Stimulated activated naive CD4-positive, alpha-beta T cell (primary cell): ENCODE results near the gene GSTT4.
"Not testable (repeated sequence)": the region's sequence is repeated elsewhere in the genome, so short reads cannot be mapped to it uniquely, and the experiment has no call there.

Experiments
- DNase-seq, 6 experiments: peaks; one replicate each; lab custom pipeline; 2025; lab: John Stamatoyannopoulos, UW

GSTT4 gene

DNA sequence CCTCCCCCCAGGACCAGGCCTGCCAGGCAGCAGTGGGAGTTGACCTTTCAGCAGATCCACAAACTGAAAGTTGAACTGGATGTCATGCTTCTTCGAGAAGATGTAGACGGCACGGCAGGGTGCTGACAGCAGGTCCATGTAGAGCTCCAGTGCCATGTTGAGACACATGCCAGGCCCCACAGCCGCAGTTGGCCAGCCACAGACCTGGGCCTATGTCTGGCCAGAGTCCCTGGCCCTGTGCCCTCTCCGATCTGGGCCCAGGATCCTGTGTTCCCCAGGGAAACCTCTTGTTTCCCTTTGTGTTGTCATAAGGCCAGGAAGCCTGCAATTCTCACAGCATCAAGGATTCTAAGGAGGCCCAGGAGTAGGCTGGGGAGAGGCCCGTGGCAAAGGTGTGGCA is at the start of gene GSTT4:
Gene GSTT4, minus strand, starts transcription at position 253 of the 400 bp plus-strand sequence. Its CDS starts 97 bp downstream, at position 156.
- no peak for DNase-seq

DNA sequence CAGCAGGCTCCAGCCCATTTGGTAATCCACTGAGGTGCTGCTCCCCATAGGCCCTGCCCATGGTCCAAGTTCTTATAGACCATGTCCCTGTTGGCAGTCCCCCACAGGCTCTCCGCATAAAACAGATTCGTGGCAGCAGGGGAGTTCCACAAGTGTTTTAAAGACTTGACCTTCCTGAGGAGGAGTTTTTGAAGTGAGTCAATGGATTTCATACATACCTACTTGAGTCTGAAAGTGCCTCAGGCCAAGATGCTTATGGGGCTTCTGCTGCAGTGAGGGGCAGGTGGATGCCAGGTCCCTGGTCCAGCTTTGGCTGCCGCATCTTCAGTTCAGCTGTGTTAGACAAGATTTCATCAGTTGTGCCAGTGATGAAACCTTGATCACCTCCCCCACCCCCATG is 49.1 kb upstream of the GSTT4 start:
- no peak for DNase-seq

DNA sequence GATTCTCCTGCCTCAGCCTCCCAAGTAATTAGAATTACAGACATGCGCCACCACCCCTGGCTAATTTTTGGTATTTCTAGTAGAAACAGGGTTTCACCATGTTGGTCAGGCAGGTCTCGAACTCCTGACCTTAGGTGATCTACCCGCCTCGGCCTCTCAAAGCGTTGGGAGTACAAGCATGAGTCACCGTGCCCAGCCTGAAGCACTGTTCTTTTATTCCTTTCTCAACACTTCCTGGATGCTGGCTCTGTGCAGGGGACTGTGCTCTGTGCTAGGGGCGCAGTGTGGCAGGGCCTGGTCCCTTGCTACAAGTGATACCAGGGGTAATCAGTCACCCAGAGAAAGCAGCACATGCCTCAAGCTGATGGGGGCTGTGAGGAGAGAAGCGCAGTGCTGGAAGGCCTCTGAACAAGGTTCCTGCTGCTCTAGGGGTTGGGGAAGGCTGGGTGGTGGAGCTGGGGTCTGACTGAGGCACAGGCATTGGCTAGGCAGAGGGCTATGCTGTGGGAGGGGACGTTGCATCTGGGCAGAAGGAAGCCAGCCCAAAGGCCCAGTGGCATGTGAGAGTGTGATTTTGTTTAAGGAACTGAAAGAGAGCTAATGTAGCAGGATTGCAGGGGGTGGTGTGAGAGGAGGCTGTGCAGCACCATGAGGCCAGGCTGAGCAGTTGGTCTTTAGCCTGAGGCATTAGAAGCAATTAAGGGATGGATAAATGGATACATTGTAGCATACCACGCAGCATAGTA is 48.4 kb upstream of the GSTT4 start:
- DNase-seq, result no peak

DNA sequence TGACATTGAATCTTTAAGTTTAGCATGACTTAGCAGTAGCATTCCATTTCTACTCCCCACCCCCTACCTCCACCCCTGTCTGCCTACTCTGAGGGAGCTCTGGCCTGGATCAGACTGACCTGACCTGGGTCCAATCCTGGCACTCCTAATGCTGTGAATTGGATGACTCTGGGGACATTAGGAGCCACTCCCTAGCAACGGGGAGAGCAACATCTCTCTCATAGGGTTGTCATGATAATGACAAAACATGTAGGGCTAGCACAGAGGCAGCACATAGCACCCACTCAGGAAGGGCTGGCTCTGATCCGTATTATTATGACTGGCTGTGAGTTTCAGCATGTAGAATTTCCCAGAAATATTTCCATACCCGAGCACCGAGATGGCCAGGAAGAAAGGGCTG is 46.3 kb upstream of the GSTT4 start:
- no peak for DNase-seq

DNA sequence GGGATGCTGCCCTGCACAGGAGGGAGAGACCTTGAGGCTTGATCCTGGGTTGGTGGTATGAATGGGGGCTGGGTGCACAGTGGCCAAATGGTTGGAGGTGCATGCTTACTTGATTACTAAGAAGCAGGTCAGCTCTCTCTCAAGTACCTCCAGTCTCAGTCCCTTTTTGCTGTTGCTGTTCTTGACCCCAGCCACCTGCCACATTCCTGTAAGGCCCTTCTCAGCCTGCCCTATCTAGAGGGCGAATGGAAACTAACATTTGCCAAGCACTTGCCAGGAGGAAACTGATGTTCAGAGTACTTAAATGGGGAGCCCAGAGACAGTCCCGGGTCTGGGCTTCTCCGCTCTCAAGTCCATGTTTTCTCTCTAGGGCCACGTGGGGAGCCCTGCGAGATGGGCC is 45.8 kb upstream of the GSTT4 start:
- no peak for DNase-seq

DNA sequence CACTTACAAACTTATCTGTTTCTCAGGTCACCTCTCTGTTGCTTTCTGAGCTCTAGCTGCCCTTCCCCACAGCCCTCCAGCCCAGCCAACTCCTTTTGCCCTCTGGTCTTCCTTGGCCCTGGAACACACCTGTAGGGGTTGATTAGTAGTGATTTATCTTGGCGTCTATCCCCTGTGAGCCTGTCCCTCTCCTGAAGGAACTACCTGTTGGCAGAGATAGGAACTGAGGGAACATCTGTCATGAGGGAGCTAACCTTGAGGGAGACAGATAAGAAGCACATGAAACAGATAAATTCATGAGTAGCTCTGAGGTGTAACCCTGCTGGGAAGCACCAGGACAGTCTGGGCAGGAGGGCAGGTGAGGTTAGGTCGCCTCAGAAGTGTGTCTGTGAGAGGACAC is 44.7 kb upstream of the GSTT4 start:
- no peak for DNase-seq

DNA sequence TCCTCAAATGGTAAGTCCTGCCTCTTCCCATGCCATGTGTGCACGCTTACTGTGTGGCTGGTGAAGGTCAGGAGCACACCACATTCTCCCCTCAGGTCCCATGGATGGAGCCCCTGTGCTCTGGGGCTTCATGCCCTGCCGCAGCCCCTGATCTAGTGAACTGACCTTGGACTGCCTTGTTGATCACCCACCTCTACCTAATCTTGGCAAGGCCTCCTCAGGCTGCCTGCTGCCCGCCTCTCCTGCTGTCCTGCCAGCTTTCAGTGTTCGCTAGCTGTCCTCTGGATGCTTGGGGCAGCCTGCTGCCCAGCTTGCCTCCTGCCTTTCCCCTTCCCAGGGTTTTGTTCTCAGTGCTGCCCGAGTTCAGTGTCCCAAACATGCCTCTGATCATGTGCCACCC is 44.0 kb upstream of the GSTT4 start:
- no peak for DNase-seq

DNA sequence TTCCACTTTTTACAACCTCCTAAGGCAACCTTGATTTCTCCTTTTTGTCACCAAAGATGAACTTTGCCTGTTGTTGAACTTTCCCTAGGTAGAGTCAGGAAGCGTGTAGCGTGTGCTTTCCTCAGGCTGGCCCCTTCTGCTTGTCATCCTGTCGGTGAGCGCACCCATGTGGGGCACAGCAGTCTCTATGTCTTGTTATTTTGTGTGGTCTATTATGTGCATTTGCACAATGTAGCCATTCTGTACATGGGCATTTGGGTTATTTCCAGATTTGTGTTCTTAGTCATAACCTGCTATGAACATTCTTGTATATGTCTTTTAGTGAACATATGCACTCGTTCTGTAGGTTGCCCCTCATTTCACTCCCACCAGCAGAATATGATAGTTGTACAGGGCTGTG is 40.8 kb upstream of the GSTT4 start:
- DNase-seq, result no peak

DNA sequence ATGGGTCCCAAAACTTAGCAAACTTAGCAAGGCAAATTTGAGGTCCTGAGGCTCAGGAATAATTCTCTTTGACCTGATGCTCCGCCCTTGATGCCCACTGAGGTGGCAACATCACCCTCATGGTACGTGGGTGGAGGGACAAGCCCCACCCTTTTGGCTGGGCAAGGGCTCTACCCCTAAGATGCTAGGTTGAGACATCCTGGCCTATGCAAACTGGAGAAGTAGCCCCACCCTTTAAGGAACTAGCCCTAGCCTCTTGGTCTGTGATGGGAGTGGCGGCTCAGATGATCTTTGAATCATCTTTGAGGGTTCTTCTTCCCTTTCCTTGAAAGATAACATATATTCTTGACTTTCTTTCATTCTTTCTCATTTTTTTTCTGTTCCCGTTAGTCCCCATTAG is 38.7 kb upstream of the GSTT4 start:
- DNase-seq, result no peak

DNA sequence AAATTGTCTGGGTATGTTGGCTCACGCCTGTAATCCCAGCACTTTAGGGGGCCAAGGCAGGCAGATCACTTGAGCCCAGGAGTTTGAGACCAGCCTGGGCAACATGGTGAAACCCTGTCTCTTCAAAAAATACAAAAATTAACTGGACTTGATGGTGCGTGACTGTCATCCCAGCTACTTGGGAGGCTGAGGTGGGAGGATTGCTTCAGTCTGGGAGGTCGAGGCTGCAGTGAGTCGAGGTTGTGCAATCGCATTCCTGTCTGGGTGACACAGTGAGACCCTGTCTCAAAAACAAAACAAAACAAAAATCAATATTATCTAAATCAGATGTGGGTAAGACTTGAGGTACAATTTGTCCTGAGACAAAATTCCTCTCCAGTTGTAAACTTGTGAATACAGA is 38.2 kb upstream of the GSTT4 start:
- not testable (repeated sequence) for DNase-seq

DNA sequence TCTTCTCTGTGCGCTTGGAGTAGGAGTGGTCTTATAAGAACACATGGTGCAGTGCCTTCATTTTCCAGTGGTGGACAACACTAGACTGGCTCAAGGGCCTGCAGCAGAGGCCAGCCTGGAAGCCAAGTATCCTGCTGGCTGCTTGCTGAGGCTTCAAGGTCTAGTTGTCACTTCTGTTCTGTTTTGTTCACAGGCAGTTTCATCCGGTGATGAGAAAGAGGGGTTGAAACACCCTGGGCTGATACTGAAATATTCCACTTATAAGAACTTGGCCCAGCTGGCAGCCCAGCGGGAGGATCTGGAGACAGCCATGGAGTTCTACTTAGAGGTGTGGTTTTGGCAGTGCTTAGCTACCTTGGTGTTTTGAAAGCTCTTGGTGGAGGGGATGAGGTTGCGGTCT is 35.7 kb upstream of the GSTT4 start:
- no peak for DNase-seq

DNA sequence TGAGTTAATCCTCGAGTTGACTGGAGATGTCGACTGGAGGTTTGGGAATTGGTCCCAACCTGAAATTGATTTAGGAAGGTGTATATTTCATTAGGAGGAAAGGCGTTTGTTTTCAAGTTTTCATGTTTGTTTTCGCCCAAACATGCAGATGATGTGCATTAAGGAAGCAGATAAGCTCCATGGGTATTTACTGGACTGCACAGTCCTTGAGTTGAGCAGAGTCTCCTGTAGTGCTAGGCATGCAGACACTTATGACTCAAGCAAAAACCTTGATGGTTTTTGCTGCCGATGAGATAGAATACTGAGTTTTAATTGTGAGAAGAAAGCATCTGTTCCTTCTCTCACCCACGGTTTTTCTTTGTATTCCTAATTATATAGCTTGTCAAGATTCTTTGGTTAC is 33.8 kb upstream of the GSTT4 start:
- no peak for DNase-seq

DNA sequence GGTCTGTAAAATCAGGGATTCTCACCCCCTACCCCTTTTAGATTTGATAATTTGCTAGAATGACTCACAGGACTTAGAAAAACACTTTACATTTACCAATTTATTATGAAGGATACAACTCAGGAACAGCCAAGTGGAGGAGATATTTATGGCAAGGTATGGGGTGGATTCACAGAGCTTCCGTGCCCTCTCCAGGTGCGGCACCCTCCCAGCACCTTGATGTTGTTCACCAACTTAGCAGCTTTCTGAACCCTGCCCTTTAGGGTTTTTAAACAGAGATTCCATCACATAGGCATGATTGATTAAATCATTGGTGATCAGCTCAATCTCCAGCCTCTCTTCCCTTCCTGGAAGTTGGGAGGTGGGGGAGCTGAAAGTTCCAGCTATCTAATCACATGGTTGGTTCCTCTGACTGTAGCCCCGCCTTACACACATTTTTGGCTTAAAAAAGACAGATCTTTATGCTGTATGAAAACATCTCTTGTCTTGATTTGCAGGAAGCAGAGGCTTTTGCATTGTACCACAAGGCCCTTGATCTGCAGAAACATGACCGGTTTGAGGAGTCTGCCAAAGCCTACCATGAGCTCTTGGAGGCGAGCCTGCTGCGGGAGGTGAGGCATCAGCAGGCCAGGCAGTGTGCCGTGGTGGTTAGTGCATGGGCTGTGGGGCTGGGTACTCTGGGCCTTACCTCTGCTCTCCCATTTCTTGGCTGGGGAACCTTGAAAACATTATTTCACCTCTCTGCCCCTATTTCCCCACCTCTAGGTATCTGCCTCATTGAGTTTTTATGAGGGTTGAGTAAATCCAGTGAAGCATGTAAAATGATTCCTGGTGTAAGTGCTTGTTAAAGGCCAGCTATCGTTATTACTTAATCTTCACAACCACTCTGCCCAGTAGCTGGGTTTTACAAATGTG is 32.9 kb upstream of the GSTT4 start:
- DNase-seq, result peak; percentile 10 to 74 (median 46)

DNA sequence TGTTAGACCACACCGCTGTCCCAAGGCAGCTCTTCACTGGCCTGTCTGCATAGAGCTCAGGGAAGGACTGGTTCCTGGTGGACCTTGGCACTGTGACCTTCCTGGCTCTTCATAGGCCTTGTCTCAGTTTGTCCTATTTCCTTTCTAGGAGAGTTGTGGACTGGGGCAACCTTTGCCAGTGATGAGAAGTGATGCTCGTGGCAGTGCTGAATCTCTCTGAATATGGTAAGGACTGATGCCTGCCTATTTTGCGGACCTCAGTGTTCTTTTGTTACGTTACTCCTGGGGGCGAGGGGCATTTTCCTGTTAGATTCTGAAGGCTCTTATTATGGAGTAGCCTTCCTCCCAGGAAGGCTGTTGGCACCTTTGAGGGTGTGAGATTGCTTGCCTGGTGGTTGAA is 30.0 kb upstream of the GSTT4 start:
- DNase-seq, result no peak

DNA sequence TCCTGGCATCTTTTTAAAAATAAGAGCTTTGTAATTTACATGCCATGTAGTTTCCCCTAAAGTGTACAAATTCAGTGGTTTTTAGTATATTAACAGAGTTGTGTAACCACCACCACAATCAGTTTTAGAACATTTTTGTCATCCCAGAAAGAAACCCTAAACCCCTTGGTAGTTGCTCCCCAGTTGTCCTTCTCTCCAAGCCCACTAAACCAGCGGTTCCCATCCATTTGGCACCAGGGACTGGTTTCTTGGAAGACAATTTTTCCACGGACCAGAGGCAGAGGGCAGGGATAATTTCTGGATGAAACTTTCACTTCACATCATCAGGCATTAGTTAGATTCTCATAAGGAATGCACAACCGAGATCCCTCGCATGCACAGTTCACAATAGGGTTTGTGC is 28.5 kb upstream of the GSTT4 start:
- no peak for DNase-seq

DNA sequence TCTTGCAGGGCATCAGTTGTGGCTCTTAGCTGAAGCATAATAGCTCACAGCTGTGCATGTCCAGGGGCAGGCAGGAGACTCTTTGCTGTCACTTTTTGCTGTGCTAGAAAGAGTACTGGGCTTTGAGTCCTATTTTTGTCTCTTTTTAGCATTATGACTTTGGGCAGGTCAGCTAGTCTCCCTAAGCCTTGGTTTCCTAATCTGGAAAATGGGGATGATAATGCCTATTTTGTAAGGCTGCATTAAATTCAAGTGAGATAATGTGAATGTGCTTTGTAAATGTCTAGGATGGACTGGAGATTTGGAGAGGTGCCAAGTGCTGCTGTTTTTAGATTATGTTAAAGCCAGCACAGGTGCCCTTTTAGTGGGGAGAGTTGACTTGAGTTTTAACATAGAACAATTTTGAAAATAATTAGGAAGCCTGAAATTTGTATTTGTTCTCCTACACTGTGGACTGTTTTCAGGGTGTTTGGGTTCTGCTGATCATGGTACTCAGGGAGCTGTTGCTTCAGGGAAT is 25.0 kb upstream of the GSTT4 start:
- no peak for DNase-seq

DNA sequence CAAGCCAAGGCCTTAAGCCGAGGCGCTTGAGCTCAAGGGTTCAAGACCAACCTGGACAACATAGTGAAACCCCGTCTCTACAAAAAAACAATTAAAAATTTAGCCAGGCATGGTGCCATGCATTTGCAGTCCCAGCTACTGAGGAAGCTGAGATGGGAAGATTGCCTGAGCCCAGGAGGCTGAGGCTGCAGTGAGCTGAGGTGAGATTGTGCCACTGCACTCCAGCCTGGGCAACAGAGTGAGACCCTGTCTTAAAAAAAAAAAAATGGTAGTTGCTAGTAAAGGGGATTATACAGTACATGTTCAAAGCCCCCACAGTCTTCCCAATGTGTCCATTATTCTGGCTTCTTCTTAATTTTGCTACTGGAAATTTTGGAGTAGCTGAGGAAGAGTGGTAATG is 24.1 kb upstream of the GSTT4 start:
- DNase-seq, result no peak

DNA sequence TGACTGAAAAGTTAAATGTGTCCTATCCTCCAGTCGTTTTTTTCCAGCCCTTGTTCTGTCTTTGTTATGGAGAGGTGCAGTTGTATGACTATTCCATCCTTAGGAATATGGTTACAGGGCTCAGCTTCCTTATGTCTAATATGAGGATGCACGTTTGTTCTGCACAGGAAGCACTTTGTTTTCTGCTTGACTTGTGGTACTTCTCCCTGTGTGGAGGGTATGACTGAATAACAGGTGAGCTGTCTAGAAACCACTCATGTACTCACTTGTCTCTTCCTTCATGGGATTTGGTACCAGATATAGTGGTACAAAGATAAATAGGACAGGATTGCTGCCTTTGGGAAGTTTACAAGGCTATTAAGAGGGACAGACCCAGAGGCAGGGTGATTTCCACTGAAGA is 23.3 kb upstream of the GSTT4 start:
- no peak for DNase-seq

DNA sequence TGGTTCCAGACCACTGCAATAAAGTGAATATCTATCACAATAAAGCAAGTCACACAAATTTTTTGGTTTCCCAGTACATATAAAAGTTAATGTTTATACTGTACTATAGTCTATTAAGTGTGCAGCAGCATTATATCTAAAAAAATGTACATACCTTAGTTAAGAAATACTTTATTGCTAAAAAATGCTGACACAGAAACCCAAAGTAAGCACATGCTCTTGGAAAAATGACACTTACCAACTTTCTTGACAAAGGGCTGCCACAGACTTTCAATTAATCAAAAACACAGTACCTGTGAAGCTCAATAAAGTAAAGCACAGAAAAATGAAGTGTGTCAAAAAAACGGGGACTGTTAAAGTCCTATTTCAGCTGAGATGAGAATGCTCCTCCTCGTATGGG is 22.7 kb upstream of the GSTT4 start:
- no peak for DNase-seq

DNA sequence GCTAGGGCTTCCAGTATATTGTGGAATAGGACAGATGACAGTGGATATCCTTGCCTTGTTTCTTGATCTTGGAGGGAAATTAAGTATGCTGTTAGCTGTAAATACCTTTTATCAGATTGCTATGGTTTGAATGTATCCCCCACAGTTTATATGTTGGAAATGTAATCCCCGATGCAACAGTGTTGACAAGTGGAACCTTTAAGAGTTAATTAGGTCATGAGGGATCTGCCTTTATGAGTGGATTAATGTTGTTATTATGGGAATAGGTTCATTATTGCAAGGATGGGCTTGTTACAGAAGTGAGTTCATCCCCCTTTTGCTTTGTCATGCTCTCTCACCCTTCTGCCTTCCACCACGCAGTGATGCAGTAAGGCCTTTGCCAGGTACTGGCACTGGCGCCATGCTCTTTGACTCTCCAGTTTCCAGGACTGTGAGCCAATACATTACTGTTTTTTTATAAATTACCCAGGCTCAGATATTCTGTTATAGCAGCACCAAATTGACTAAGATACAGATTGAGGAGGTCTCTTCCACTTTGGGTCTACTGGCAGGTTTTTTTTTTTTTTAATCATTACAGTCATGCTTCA is 22.2 kb upstream of the GSTT4 start:
- DNase-seq, result no peak

DNA sequence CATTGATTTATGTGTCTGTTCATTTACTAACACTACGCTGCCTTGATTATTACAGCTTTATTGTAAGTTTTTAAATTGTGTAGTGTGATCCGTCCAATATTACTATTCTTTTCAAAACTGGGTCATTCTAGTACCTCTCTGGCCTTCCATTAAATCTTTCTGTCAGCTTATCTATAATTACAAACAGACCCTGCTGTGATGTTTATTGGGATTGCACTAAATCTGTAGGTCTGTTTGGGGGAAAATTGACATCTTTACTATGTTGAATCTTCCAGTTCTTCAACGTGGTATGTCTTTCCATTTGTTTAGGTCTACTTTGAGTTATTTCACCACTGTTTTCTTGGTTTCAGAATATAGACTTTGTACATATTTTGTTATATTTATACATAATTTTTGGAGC is 21.5 kb upstream of the GSTT4 start:
- DNase-seq, result no peak

DNA sequence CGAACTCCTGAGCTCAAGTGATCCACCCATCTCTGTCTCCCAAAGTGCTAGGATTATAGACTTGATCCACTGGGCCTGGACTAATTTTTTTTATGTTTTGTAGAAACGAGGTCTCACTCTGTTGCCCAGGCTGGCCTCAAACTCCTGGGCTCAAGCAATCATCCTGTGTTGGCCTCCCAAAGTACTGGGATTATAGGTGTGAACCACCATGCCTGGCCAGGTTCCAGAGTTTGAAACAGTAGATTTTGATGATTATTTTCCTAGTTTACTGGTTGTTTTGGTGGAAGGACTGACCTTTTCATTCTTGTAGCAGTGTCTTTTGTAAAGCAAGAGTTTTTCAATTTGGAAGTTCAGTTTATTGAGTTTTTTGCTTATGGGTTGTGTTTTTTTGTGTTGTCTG is 20.8 kb upstream of the GSTT4 start:
- DNase-seq, result no peak

DNA sequence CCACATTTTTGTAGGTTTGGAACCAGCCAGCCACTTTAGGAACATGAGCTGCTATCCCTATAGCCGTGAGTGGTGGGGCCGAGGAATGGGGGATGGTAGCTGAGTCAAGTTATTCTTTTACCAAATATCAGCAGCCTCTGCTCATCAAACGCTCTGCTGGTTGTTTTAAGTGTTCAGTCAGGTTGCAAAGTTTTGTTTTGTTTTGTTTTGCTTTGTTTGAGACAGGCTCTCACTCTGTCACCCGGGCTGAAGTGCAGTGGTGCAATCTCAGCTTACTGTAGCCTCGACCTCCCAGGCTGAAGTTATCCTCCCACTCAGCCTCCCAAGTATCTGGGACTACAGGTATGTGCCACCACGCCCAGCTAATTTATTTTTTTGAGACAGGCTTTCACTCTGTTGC is 20.2 kb upstream of the GSTT4 start:
- DNase-seq, result no peak
